HFF-Myc (cell line): Measurements from ENCODE around the gene F5.

Experiments used
- DNase-seq: peaks from one replicate; pipeline ENCODE4 v3.0.0-alpha.2; 2011; ENCODE audit warnings: low read depth; ENCODE audit errors: extremely low read depth
- H3K4me3 ChIP-seq: replicated peaks from 2 replicates; pipeline ENCODE4 v1.5.1; 2011; ENCODE audit warnings: low read depth, mild to moderate bottlenecking, control low read depth, low read length
- CTCF ChIP-seq: IDR thresholded peaks from 2 replicates; pipeline ENCODE4 v1.5.1; 2012; ENCODE audit warnings: mild to moderate bottlenecking, low read depth, low read length, control low read depth; ENCODE audit errors: missing control alignments

F5 gene

DNA sequence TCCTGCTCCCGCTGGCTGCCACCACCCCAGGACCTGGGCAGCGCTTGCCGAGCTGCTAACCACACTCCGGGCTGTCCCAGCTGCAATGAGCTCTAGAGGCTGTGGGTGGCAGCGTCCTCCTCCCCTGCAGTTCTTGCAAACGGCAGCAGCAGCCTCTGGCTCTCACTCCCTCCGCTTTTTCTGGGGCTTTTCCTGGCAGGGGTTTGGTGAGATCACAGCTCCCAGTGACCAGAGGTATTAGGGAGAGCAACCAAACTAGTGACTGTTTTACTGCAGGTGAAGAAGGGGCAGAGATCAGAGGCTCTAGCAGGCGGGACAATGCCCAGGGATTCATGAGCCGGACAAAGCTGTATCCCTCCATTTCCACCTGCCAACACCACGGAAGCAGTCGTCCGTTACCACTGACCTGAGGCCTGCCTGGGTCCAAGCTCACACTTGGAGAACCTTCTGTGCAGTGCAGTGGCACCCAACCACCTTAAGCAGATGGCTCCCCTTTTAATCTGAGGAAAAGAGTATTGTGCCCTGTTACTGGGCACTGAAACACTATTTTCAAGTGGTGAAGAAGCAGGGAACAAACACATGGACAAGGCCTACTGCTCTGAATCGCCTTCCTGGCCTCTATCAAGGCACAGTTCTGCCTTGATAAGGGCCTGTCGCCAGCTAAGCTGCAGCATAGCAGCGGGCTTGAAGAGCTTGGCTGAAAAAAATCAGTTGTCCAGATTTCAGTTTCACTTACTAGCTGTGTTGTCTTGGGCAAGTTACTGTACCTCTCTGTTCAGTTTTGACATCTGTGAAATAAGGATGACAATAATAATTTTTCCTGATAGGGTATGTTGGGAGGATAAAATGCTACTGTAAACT, at the start of gene F5:
Gene F5, minus strand, starts transcription at position 87 of the 861 bp plus-strand sequence. CDS start 95 bp downstream, outside the sequence.
- DNase-seq, result peak; percentile 10
- no peak within 1 kb of the TSS for H3K4me3 ChIP-seq
- peak; percentile 40 for TF ChIP-seq CTCF

- no peak for DNase-seq
- TF ChIP-seq CTCF, result no peak
Measured at GRCh38 chr1:169634877-169635276, 48.6 kb upstream of the F5 start.

DNA sequence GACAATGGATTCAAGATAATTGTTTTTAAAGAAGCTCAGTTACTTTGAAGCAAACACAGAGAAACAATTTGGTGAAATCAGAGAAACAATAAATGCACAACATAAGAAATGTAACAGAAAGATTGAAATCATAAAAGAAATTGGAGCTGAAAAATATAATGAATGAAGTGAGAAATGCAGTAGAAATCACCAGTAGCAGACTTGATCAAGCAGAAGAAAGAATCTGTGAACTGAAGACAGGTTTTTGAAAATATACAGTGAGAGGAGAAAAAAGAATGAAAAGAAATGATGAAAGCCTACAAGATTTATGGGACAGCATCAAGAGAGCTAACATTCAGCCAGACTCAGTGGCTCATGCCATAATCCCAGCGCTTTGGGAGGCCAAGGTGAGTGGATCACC, 47.9 kb upstream of the F5 start:
- DNase-seq, result no peak
- no peak for TF ChIP-seq CTCF
- H3K4me3 ChIP-seq, result no peak overlapping the region

More at GRCh38 chr1:169634877-169635276, 48.6 kb upstream of the F5 start:
- no peak overlapping the region for H3K4me3 ChIP-seq

DNA sequence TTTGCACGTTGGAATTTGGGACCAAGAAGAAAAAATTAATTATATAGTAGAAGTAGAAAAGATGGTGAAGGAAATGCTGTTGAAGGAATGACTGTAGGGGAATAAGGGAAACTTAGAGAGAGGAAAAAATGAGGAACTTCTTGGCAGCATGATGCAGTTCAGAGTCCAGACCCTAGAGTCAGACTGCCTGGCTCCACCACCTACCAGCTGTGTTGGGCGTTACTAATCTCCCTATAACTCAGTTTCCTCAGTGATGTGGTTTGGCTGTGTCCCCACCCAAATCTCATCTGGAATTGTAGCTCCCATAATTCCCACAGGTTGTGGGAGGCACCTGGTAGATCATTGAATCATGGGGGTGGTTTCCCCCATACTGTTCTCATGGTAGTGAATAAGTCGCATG, 45.0 kb upstream of the F5 start:
- TF ChIP-seq CTCF, result no peak
- no peak overlapping the region for H3K4me3 ChIP-seq
- DNase-seq, result no peak

DNA sequence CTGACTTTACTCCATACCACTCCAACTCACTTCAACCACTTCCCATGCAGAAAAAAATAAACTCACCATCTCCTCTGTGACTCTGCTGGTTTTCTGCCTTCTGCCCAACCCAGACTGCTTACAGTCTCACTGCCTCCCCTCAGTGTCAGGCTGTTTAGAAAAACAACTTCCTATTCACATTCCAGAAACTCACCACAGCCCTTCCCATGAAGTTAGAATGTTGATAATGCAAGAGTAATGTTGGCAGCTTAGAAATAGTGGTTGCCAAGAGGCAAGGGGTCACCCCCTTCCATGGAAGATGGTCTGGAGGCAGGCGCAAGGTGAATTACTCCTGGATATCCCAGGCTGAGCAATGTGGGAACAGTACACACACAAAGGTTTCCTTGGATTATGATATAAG, 43.7 kb upstream of the F5 start, which contains the start of gene SELP:
Gene SELP, minus strand, starts transcription at position 119 of the 400 bp plus-strand sequence. Its CDS starts 50 bp downstream, at position 69.
- no peak for TF ChIP-seq CTCF
- DNase-seq, result no peak
- no peak within 1 kb of the TSS for H3K4me3 ChIP-seq

- TF ChIP-seq CTCF, result no peak
- no peak overlapping the region for H3K4me3 ChIP-seq
- no peak for DNase-seq
Measured at GRCh38 chr1:169624912-169625311, 38.6 kb upstream of the F5 start.
